Smooth muscle cell (in vitro differentiated cells): Measurements from ENCODE around the gene RBM33. TPM values are rescaled to one million over a fixed set of nuclear protein-coding genes. Genes with fewer than 3 reads are reported as not detected.

ENCODE experiments used
- DNase-seq: peaks from one replicate; lab custom pipeline; 2025; ENCODE audit not compliant: unreplicated experiment; lab: John Stamatoyannopoulos, UW
- H2AFZ ChIP-seq: fragments of 200-600 bp; sonication (generic); 2 replicates; pipeline ENCODE4 v1.6.0; 2016; ENCODE audit warnings: antibody characterized with exemption, low read depth, mild to moderate bottlenecking
- H3F3A ChIP-seq: fragments of 200-600 bp; sonication (generic); 2 replicates; pipeline ENCODE4 v1.6.0; 2017; ENCODE audit warnings: antibody characterized with exemption, low read depth
- H3K27ac ChIP-seq: fragments of 200-600 bp; sonication (generic); 2 replicates; pipeline ENCODE4 v1.5.1; 2016; ENCODE audit warnings: low read depth, mild to moderate bottlenecking
- H3K27me3 ChIP-seq: fragments of 200-600 bp; sonication (generic); 2 replicates; pipeline ENCODE4 v1.6.1; 2016; ENCODE audit warnings: low read depth, mild to moderate bottlenecking
- H3K36me3 ChIP-seq: fragments of 200-600 bp; sonication (generic); 2 replicates; pipeline ENCODE4 v1.5.1; 2016; ENCODE audit warnings: low read depth
- H3K4me1 ChIP-seq: fragments of 200-600 bp; sonication (generic); 2 replicates; pipeline ENCODE4 v1.5.1; 2016; ENCODE audit warnings: low read depth
- H3K4me2 ChIP-seq: fragments of 200-600 bp; sonication (generic); 2 replicates; pipeline ENCODE4 v1.6.0; 2016; ENCODE audit warnings: mild to moderate bottlenecking
- H3K4me3 ChIP-seq: fragments of 200-600 bp; sonication (generic); 2 replicates; pipeline ENCODE4 v1.5.1; 2016; ENCODE audit warnings: mild to moderate bottlenecking
- H3K79me2 ChIP-seq: fragments of 200-600 bp; sonication (generic); 2 replicates; pipeline ENCODE4 v1.6.0; 2016; ENCODE audit warnings: low read depth, mild to moderate bottlenecking
- H3K9ac ChIP-seq: fragments of 200-600 bp; sonication (generic); 2 replicates; pipeline ENCODE4 v1.6.0; 2016; ENCODE audit warnings: low read depth
- H3K9me3 ChIP-seq: fragments of 200-600 bp; sonication (generic); replicated peaks from 2 replicates; pipeline ENCODE4 v1.5.1; 2016; ENCODE audit warnings: low read depth
- H4K20me1 ChIP-seq: fragments of 200-600 bp; sonication (generic); 2 replicates; pipeline ENCODE4 v1.6.0; 2016; ENCODE audit warnings: low read depth
- CTCF ChIP-seq: fragments of 200-600 bp; sonication (generic); IDR thresholded peaks from 2 replicates; pipeline ENCODE4 v1.5.1; 2017; ENCODE audit warnings: borderline replicate concordance, mild to moderate bottlenecking, antibody characterized with exemption; ENCODE audit not compliant: insufficient read depth, poor library complexity, severe bottlenecking
- WGBS: methylation state at CpG from one replicate; pipeline ENCODE4 v1.1.7; 2016; ENCODE audit warnings: low lambda C conversion rate; 5-methylcytosine and 5-hydroxymethylcytosine counted together
- polyA plus RNA-seq: library from polyadenylated mRNA; unstranded; fragments of >200 nt; fragmentation: Nextera tagmentation; extraction: Ambion mirVana; gene quantifications from 2 replicates; pipeline ENCODE4 v1.2.1, GENCODE V29; 2016
- total RNA-seq: library from RNA; depleted of rRNA; stranded (reverse); fragments of >200 nt; gene quantifications from 2 replicates; pipeline ENCODE4 v1.2.3, GENCODE V29; 2014

The RBM33 gene
- total and polyA plus RNA-seq, 2 experiments from 2014 or later: 22.5 to 25.3 TPM

GRCh38 chr7:155798673-155799439 is 154.4 kb downstream of the RBM33 start:
- H3K9ac ChIP-seq: no peak overlapping the region
- H4K20me1 ChIP-seq: no peaks in the 10 kb centered on the region
- H3K4me2 ChIP-seq: no peak overlapping the region
- H3K27ac ChIP-seq: no peak overlapping the region
- no peaks in the 10 kb centered on the region for H3K79me2 ChIP-seq
- no peak overlapping the region for H3K4me3 ChIP-seq
- no peaks in the 10 kb centered on the region for H3K9me3 ChIP-seq
- H3K4me1 ChIP-seq: peaks cover 4% of the 10 kb centered on the region
- H3K27me3 ChIP-seq: peaks cover 69% of the 10 kb centered on the region
- 88% methylated on average over 13 of the region's 13 CpGs for WGBS
- no peak overlapping the region for H2AFZ ChIP-seq
- DNase-seq: no peak
- H3F3A ChIP-seq: no peaks in the 10 kb centered on the region
- no peak for TF ChIP-seq CTCF
- H3K36me3 ChIP-seq: no peaks in the 10 kb centered on the region

GRCh38 chr7:155799514-155799913 is 155.1 kb downstream of the RBM33 start:
- DNase-seq: no peak
- WGBS: 80% methylated on average over 19 of the region's 19 CpGs
- no peaks in the 10 kb centered on the region for H4K20me1 ChIP-seq
- peaks cover 9% of the 10 kb centered on the region for H3K4me1 ChIP-seq
- H3K79me2 ChIP-seq: no peaks in the 10 kb centered on the region
- peaks cover 75% of the 10 kb centered on the region for H3K27me3 ChIP-seq
- no peak overlapping the region for H3K9ac ChIP-seq
- no peaks in the 10 kb centered on the region for H3F3A ChIP-seq
- no peak overlapping the region for H3K4me2 ChIP-seq
- no peak overlapping the region for H3K4me3 ChIP-seq
- H3K36me3 ChIP-seq: no peaks in the 10 kb centered on the region
- H3K27ac ChIP-seq: no peak overlapping the region
- TF ChIP-seq CTCF: no peak
- H2AFZ ChIP-seq: no peak overlapping the region
- no peaks in the 10 kb centered on the region for H3K9me3 ChIP-seq

- no peak overlapping the region for H3K4me3 ChIP-seq
- peaks cover 12% of the 10 kb centered on the region for H3K4me1 ChIP-seq
- DNase-seq: no peak
- no peaks in the 10 kb centered on the region for H3K9me3 ChIP-seq
- H3K9ac ChIP-seq: no peak overlapping the region
- H3K4me2 ChIP-seq: no peak overlapping the region
- H3K79me2 ChIP-seq: no peaks in the 10 kb centered on the region
- H4K20me1 ChIP-seq: no peaks in the 10 kb centered on the region
- no peak overlapping the region for H2AFZ ChIP-seq
- no peaks in the 10 kb centered on the region for H3K36me3 ChIP-seq
- no peaks in the 10 kb centered on the region for H3F3A ChIP-seq
- no peak for TF ChIP-seq CTCF
- H3K27ac ChIP-seq: no peak overlapping the region
- peaks cover 81% of the 10 kb centered on the region for H3K27me3 ChIP-seq
- 89% methylated on average over 11 of the region's 11 CpGs for WGBS
Observed at GRCh38 chr7:155800301-155800700, 155.8 kb downstream of the RBM33 start.

GRCh38 chr7:155800741-155801267 is 156.3 kb downstream of the RBM33 start:
- peaks cover 15% of the 10 kb centered on the region for H3K4me1 ChIP-seq
- no peaks in the 10 kb centered on the region for H3K36me3 ChIP-seq
- no peak overlapping the region for H3K4me2 ChIP-seq
- H3K4me3 ChIP-seq: no peak overlapping the region
- WGBS: 93% methylated on average over 16 of the region's 16 CpGs
- no peaks in the 10 kb centered on the region for H3K79me2 ChIP-seq
- peaks cover 81% of the 10 kb centered on the region for H3K27me3 ChIP-seq
- no peak overlapping the region for H3K27ac ChIP-seq
- no peak overlapping the region for H3K9ac ChIP-seq
- no peak for DNase-seq
- no peaks in the 10 kb centered on the region for H3K9me3 ChIP-seq
- TF ChIP-seq CTCF: no peak
- no peaks in the 10 kb centered on the region for H3F3A ChIP-seq
- no peaks in the 10 kb centered on the region for H4K20me1 ChIP-seq
- H2AFZ ChIP-seq: no peak overlapping the region
